Glutamatergic neuron (in vitro differentiated cells): Measurements from ENCODE around the gene TYROBP. TPM values are rescaled to one million over a fixed set of nuclear protein-coding genes. Genes with fewer than 3 reads are reported as not detected.
A peak's percentile ranks its signal among the peaks of the same experiment; 100 is the strongest.

Experiments
- DNase-seq: peaks from one replicate; pipeline ENCODE4 v3.0.0; 2022
- H3K27ac Mint-ChIP-seq: one replicate; pipeline ENCODE4 v1.8.0; 2020; ENCODE audit warnings: mild to moderate bottlenecking, mixed read lengths, inconsistent platforms; ENCODE audit not compliant: unreplicated experiment
- H3K27me3 Mint-ChIP-seq: one replicate; pipeline ENCODE4 v1.8.0; 2020; ENCODE audit warnings: mild to moderate bottlenecking, moderate library complexity, mixed read lengths, inconsistent platforms; ENCODE audit not compliant: unreplicated experiment
- H3K36me3 Mint-ChIP-seq: one replicate; pipeline ENCODE4 v1.8.0; 2020; ENCODE audit warnings: mild to moderate bottlenecking, mixed read lengths, inconsistent platforms; ENCODE audit not compliant: unreplicated experiment
- H3K4me1 Mint-ChIP-seq: one replicate; pipeline ENCODE4 v1.8.0; 2020; ENCODE audit warnings: mild to moderate bottlenecking, low read depth, mixed read lengths, inconsistent platforms; ENCODE audit not compliant: unreplicated experiment
- H3K4me3 Mint-ChIP-seq: one replicate; pipeline ENCODE4 v1.8.0; 2020; ENCODE audit warnings: mild to moderate bottlenecking, mixed read lengths, inconsistent platforms; ENCODE audit not compliant: unreplicated experiment
- H3K9me3 Mint-ChIP-seq: one replicate; pipeline ENCODE4 v1.8.0; 2020; ENCODE audit warnings: mild to moderate bottlenecking, moderate library complexity, mixed read lengths, inconsistent platforms; ENCODE audit not compliant: unreplicated experiment
- CTCF ChIP-seq: fragments of 200-600 bp; sonication (generic); IDR thresholded peaks from one replicate; pipeline ENCODE4 v1.5.0; 2021; ENCODE audit not compliant: partially characterized antibody, unreplicated experiment
- total RNA-seq: library from RNA; stranded (reverse); fragmentation: NEBNext Ultra II Directional; extraction: Animal tissue kit (Norgen Biotek cat#: 25700); gene quantifications from one replicate; pipeline ENCODE4 v1.2.1, GENCODE V29; 2021; ENCODE audit not compliant: unreplicated experiment

The TYROBP gene
- total RNA-seq, 1 donor from 2014 or later: not detected

GRCh38 chr19:35945121-35945790 is 37.2 kb upstream of the TYROBP start:
- no peak overlapping the region for H3K27ac Mint-ChIP-seq
- peak overlapping the region; percentile 9 for H3K4me3 Mint-ChIP-seq
- peaks cover 12% of the 10 kb centered on the region for H3K36me3 Mint-ChIP-seq
- TF ChIP-seq CTCF: no peak
- peaks cover 5% of the 10 kb centered on the region for H3K9me3 Mint-ChIP-seq
- DNase-seq: no peak
- H3K4me1 Mint-ChIP-seq: peaks cover 5% of the 10 kb centered on the region
- peaks cover 16% of the 10 kb centered on the region for H3K27me3 Mint-ChIP-seq

GRCh38 chr19:35944556-35944955 is 36.5 kb upstream of the TYROBP start:
- no peak for DNase-seq
- Mint-ChIP-seq H3K36me3 (peaks cover 12% of the 10 kb centered on the region), H3K4me3 (no peak overlapping the region), H3K27me3 (peaks cover 16% of the 10 kb centered on the region), H3K27ac (no peak overlapping the region), H3K9me3 (peaks cover 5% of the 10 kb centered on the region), H3K4me1 (peaks cover 5% of the 10 kb centered on the region)
- TF ChIP-seq CTCF: no peak

GRCh38 chr19:35943321-35944301 is 35.5 kb upstream of the TYROBP start:
- Mint-ChIP-seq H3K27me3 (peaks cover 17% of the 10 kb centered on the region), H3K27ac (peak overlapping the region; percentile 34), H3K4me1 (peaks cover 2% of the 10 kb centered on the region), H3K36me3 (peaks cover 15% of the 10 kb centered on the region), H3K4me3 (peak overlapping the region; percentile 47), H3K9me3 (peaks cover 8% of the 10 kb centered on the region)
- TF ChIP-seq CTCF: no peak
- DNase-seq: no peak

- H3K4me3 Mint-ChIP-seq: no peak overlapping the region
- H3K4me1 Mint-ChIP-seq: peaks cover 13% of the 10 kb centered on the region
- H3K36me3 Mint-ChIP-seq: peaks cover 25% of the 10 kb centered on the region
- peaks cover 17% of the 10 kb centered on the region for H3K27me3 Mint-ChIP-seq
- DNase-seq: no peak
- H3K9me3 Mint-ChIP-seq: peaks cover 13% of the 10 kb centered on the region
- H3K27ac Mint-ChIP-seq: no peak overlapping the region
- TF ChIP-seq CTCF: no peak
These were observed 34.1 kb upstream of the TYROBP start for GRCh38 chr19:35942235-35942634.
